Measurements from ENCODE around the gene ABHD1.
"Not testable (repeated sequence)": the region's sequence is repeated elsewhere in the genome, so short reads cannot be mapped to it uniquely, and the experiment has no call there.

The ABHD1 gene

DNA sequence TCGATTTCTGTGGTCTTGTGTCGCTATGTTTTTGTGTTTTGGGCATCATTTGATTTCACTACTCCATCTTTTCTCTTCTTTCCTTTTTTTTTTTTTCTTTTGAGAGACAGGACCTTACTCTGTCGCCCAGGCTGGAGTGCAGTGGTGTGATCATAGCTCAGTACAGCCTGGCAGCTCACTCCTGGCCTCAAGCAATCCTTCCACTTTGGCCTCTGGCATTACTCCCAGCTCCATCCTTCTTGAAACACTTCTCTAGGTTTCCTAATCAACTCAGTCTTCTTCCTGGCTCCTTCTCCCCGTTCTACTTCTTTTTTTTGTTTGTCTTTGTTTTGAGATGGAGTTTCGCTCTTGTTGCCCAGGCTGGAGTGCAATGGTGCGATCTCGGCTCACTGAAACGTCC is 51.7 kb downstream of the ABHD1 start:
- DNase-seq = no peak

DNA sequence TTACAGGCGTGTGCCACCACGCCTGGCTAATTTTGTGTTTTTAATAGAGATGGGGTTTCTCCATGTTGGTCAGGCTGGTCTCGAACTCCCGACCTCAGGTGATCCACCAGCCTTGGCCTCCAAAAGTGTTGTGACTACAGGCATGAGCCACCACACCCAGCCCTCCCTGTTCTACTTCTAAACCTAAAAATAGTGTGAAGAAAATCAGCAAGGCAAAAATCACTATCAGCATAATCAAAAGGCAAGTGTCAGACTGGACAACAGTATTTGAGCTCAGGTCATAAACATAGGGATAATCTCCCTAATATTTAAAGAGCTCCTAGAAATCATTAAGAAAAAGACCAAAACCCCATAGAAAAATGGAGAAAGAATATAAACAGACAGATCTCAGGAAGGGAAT is 52.2 kb downstream of the ABHD1 start:
- DNase-seq = not testable (repeated sequence)

DNA sequence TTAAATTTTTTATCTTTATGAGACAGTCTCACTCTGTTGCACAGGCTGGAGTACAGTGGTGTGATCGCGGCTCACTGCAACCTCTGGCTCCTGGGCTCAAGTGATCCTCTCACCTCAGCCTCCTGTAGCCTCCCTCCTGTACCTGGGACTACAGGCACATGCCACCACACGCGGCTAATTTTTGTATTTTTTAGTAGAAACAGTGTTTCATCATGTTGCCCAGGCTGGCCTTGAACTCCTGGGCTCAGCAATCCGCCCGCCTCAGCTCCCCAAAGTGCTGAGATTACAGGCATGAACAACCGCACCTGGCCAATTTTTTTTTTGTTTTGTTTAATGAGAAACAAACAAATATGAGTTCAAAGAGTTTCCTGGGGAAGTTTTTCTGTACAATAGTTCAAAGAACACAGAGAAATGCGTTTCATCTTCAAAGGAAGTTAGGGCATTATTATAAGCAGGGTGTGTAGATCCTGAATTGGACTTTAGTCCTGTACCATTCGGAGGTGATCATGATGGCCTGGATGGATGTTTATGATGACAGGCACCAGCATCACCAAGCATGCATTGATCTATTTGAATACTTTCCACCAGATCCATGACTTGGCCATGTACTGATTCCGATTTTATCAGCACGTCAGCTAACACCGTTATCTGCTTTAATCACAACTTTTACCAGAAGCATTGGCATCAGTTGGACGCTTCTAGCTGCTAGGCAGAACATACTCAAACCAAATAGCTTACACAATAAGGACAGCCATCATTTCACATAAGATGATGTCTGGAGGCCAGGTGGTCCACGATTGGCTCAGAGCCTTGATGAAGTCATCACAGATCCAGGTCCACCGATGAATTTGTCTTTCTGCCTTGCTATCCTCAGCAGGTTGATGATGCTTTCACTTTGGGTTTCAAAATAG is 54.1 kb downstream of the ABHD1 start:
- no peak for DNase-seq

DNA sequence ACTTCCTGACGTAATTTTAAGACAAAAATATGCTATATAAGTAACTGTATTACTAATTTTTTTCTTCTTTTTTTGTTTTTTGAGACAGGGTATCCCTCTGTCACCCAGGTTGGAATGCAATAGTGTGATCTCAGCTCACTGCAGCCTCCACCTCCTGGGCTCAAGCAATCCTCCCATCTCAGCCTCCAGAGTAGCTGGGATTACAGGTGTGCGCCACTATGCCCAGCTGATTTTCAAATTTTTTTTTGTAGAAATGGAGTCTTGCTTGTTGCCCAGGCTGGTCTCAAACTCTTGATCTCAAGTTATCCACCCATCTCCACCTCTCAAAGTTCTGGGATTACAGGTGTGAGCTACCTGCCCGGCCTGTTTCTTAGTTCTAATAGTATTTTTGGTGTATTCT is 54.9 kb downstream of the ABHD1 start:
- no peak for DNase-seq

DNA sequence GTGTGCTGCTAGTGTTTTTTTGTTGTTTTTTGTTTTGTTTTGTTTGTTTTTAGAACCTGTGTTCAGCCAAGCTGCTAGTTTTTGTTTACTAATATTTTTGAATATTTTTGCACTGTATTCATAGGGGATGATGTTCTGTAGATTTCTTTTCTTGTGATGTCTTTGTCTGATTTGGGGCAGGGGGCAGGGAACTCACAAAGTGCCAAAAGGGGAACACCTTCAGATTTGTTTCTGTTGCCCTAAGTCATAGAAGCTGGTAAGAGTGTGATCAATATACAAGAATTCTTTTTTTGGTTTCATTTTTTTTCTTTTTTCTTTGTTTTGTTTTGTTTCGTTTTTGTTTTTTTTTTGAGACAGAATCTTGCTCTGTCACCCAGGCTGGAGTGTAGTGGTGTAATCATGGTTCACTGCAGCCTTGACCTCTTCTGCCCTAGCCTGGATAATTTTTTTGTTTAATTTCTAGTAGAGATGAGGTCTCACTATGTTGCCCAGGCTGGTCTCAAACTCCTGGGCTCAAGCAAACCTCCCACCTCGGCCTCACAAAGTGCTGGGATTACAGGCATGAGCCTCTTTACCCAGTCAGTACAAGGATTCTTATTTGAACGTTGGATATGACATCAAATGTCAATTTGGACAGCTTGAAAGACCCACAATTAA is 55.9 kb downstream of the ABHD1 start:
- DNase-seq = no peak
